GM18858 (cell line): ENCODE data around the gene ZNF639.

ENCODE experiments used
- ATAC-seq: cut with Tn5 transposase; IDR thresholded peaks from one replicate; pipeline ENCODE4 v1.9.1; 2021; ENCODE audit not compliant: unreplicated experiment

The ZNF639 gene

DNA sequence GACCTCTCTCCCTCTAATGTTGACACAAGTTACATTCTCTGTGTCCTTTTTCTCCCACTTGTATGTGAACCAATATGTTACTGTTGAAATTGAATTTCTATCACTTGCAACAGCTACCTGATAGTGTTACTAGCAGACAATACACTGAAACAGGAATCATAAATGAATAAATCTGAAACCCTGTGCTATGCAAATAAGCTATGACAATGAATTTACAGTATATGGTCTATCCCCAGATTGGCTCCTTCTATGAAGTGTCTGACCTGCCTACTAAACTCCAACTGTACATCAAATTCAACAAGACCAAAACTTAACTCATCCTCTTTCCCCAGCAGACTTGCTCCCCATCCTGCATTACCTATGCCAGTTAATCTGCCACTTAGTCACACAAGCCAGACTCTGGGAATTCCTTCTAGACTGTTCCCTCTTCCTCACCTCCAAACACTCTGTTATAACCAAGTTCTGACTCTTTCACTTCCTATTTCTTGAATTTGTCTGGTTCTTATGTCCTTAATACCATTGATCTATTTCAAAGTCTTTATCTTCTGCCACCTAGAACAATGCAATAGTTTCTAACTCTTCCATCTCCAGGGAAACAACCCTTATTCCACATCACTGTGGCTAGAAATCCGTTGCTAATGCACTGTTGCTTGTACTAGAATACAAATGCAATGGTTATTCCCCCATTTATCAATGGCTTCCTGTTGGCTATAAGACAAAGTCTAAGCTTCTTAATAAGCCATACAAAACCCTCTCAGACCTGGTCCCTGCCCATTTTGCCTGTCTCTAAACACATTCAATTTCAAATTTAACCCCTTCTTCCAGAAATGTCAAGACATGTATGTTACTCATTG, 13.4 kb upstream of the ZNF639 start:
- peak; percentile 98 for ATAC-seq

- no peak for ATAC-seq
Measured at GRCh38 chr3:179318876-179319275, 4.0 kb upstream of the ZNF639 start.

- ATAC-seq = no peak
Measured at GRCh38 chr3:179321668-179322285, 1.1 kb upstream of the ZNF639 start.

DNA sequence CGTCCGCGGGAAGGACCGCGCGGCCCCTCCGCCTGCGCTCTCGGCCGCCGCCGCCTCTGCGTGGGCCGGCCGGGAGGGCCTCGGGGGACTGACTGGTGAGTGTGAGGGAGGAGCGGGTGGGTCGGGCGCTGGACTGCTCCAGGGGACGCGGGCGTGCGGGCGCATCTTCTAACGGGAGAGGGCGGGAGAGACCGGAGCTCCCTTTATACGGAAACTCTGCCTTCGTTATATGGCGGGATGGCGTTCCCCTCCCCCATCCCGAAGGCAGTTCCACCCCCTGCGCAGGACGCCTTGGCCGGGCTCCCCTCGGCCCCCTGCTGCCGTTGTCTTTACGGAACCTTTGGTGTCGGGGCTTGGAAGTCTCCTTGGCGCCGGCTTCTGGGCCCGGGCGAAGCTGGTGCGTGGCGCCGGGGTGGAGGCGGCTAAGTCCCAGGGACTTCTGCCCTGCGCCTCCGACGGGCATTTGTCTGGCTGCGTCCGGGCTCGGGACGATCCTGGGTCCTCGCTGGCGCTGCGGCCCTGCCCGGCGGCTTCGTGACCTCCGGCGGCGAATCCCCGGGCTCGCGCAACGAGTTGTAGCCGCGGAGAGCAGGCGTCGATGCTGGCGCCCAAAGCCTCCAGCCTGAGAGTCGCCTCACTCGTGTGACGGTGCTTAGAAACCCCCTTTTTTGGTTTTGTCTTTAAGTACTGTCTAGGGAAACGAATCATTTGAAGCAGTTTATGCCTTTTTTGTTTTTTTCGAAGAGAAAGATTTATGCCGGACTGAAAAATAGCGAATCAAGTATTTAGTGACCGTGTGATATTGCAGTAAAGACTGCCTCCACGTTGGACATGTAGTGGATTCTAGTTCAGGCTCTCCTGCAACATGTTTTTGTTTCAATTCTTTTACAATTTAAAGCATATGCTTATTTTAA, 623 bp downstream of the ZNF639 start:
- peak; percentile 32 for ATAC-seq

GRCh38 chr3:179324270-179324754, 1.5 kb downstream of the ZNF639 start:
- ATAC-seq = no peak

- ATAC-seq = no peak
Measured at GRCh38 chr3:179330438-179330837, 7.6 kb downstream of the ZNF639 start.

DNA sequence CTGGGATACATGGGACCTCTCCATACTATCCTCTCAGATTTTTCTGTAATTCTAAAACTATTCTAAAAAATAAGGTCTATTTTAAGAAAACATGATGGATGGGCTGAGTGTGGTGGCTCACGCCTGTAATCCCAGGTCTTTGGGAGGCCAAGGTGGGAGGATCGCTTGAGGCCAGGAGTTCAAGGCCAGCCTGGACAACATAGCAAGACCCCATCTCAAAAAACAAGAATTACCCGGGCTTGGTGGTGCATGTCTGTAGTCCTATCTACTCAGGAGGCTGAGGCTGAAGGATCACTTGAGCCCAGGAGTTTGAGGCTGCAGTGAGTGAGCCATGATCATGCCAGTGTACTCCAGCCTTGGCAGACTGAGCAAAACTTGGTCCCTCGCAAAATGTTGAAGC, 9.4 kb downstream of the ZNF639 start:
- ATAC-seq = no peak

DNA sequence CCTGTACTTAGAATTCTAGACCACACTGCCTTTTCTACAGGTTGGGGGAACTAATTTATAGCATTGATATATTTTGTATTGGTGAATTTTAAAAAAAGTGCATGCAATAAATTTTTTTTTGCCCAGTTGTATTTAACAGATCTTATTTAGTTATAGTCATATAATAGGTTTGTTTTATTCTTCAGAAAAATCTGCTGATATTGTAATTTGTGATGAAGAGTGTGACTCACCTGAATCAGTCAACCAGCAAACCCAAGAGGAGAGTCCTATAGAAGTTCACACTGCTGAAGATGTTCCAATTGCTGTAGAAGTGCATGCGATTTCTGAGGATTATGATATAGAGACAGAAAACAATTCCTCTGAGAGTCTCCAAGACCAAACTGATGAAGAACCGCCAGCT, 10.3 kb downstream of the ZNF639 start:
- ATAC-seq = no peak

DNA sequence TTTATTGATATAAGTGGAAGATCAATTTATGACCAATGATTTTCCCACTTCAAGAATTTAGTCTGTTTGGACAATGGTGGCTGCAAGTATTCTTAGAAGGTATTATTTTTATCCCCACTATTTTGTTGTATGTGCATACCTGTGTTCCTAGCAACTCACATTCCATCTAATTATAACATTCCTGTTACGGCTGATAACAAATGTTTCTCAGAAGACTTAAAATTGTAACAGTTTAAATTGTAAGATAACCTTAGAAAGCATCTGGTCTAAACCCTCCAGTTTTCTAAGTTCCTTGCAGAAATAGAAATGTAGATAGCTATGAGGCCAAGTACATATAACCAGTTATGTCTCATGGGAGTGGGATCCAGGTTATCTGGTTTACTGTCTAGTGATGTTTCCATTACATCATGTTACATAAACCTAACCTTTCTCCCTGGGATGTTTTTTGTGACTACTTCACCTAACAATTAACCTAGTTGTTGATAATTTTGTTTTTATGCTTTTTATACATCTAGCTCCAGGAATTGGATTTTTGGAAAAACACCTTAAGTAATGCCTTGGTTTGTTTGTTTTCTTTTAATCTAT, 13.6 kb downstream of the ZNF639 start:
- ATAC-seq = no peak

GRCh38 chr3:179347345-179348194, 24.7 kb downstream of the ZNF639 start, which contains the start of gene MFN1:
Gene MFN1, plus strand, starts transcription at chr3:179347709. Its CDS starts 1,143 bp downstream, at chr3:179348852.
- peak; percentile 80 for ATAC-seq

DNA sequence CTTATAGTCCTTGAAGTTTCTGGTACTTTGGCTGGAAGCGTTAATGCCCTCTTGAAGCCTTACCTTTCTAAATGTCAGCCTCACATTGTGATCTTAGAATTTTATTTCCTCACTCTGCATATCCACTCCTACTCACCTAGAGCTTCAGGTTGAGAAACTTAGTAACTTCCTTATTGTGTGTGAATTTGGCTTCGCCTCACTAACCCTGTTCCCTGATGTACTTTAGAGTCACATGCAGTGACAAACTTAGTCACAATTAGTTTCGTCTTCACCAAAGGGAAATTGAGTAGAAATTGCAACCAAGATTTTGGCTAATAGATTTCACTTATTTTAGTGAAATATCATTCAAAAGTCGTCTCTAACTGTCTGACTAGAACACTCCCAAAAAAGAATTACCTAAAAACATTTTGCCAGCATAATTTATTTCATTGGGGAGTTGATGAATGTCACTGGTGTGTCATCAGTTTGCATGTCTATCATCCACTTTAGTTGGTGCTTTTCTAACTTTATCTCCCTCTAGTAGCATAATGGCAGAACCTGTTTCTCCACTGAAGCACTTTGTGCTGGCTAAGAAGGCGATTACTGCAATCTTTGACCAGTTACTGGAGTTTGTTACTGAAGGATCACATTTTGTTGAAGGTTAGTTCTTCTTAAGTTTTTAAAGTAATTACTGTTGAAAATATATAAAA, 25.6 kb downstream of the ZNF639 start:
- peak; percentile 84 for ATAC-seq

DNA sequence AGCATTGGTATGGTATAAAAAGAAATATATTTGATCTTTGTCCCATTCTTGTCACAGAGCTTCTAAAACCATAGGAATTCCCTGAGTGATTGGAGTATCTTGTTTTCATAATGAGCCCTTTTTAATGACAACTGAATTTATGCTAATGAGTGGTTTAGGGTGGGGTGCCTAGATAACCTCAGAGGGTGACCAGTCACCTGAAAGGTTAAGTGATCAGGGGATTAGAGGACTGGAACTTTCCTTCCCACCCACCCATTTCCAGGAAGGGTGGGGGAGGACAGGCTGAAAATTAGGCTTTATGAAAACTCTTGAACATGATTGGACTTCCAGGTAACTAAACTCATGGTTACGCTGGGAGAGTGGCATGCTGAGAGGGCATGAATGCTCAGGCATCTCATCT, 33.2 kb downstream of the ZNF639 start:
- no peak for ATAC-seq

GRCh38 chr3:179363332-179363731, 40.5 kb downstream of the ZNF639 start:
- no peak for ATAC-seq

- no peak for ATAC-seq
Measured at GRCh38 chr3:179369621-179370020, 46.8 kb downstream of the ZNF639 start.

- ATAC-seq = no peak
Measured at GRCh38 chr3:179373938-179374337, 51.1 kb downstream of the ZNF639 start.

GRCh38 chr3:179375091-179375999, 52.5 kb downstream of the ZNF639 start:
- ATAC-seq = no peak

DNA sequence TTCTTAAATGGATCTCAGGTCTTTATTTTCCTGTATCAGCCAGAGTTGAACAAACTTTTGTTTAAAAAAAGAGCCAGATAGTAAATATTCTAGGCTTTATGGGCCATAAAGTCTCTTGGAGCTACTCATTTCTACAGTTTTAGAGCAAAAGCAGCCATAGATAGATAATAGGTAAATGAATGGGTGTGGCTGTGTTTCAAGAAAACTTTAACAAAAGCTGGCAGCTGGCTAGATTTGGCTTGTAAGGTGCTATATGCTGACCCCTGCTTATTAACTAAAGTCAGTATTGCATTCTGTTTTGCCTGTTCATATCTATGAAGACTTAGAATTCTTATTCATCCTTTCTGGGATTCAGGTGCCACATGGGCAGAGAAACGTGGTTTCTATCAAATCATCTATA, 53.6 kb downstream of the ZNF639 start:
- no peak for ATAC-seq
